ENCODE data around the gene TNN. TPM values are rescaled to one million over a fixed set of nuclear protein-coding genes. Genes with fewer than 3 reads are reported as not detected.

The TNN gene
- polyA plus RNA-seq, 1 experiment, result not detected

- DNase-seq (ENCODE audit: low read depth), result no peak
- Histone ChIP-seq H3K36me3 (ENCODE audit: control insufficient read depth, insufficient read depth, low read length) (peaks cover 1% of the 10 kb centered on the region; the same call in 1 of the 2 replicates), H3K4me3 (ENCODE audit: low read depth, low read length) (no peak overlapping the region), H3K27me3 (ENCODE audit: control insufficient read depth, insufficient read depth, low read length) (no peaks in the 10 kb centered on the region)
- POLR2A ChIA-PET, result no interaction called here
- CTCF ChIA-PET, result interaction anchor here (1.0 to 2.7 kb wide), 2 partner anchors 10 to 16 kb away, joined by 3 to 16 read pairs; no protein-coding TSS in a partner anchor
- no peak for TF ChIP-seq CTCF (IDR thresholded peaks at IDR 0.05; ENCODE audit: insufficient read depth, low read depth, low read length)
Observed at GRCh38 chr1:175164751-175165150, 97.1 kb downstream of the TNN start.

GRCh38 chr1:175166746-175167145 is 99.1 kb downstream of the TNN start:
- Histone ChIP-seq H3K36me3 (ENCODE audit: control insufficient read depth, insufficient read depth, low read length) (peaks cover 1% of the 10 kb centered on the region; the same call in 1 of the 2 replicates), H3K4me3 (ENCODE audit: low read depth, low read length) (no peak overlapping the region), H3K27me3 (ENCODE audit: control insufficient read depth, insufficient read depth, low read length) (no peaks in the 10 kb centered on the region)
- ChIA-PET POLR2A (no interaction called here), CTCF (interaction anchor here (1.7 to 2.7 kb wide), 2 partner anchors 12 to 20 kb away, joined by 4 to 16 read pairs; no protein-coding TSS in a partner anchor)
- no peak for DNase-seq (ENCODE audit: low read depth)
- no peak for TF ChIP-seq CTCF (IDR thresholded peaks at IDR 0.05; ENCODE audit: insufficient read depth, low read depth, low read length)

GRCh38 chr1:175167861-175168260 is 100.2 kb downstream of the TNN start:
- TF ChIP-seq CTCF (IDR thresholded peaks at IDR 0.05; ENCODE audit: insufficient read depth, low read depth, low read length), result no peak
- DNase-seq (ENCODE audit: low read depth), result no peak
- ChIA-PET POLR2A (no interaction called here), CTCF (interaction anchor here (1.2 to 2.2 kb wide), 5 partner anchors 9 to 22 kb away, joined by 3 to 7 read pairs (median 4); no protein-coding TSS in a partner anchor)
- Histone ChIP-seq H3K4me3 (ENCODE audit: low read depth, low read length) (no peak overlapping the region), H3K36me3 (ENCODE audit: control insufficient read depth, insufficient read depth, low read length) (peaks cover 1% of the 10 kb centered on the region; the same call in 1 of the 2 replicates), H3K27me3 (ENCODE audit: control insufficient read depth, insufficient read depth, low read length) (no peaks in the 10 kb centered on the region)

- Histone ChIP-seq H3K27me3 (ENCODE audit: control insufficient read depth, insufficient read depth, low read length) (no peaks in the 10 kb centered on the region), H3K36me3 (ENCODE audit: control insufficient read depth, insufficient read depth, low read length) (peaks cover 1% of the 10 kb centered on the region; the same call in 1 of the 2 replicates), H3K4me3 (ENCODE audit: low read depth, low read length) (no peak overlapping the region)
- no peak for DNase-seq (ENCODE audit: low read depth)
- no peak for TF ChIP-seq CTCF (IDR thresholded peaks at IDR 0.05; ENCODE audit: insufficient read depth, low read depth, low read length)
- CTCF ChIA-PET, result interaction anchor here (1.2 to 2.2 kb wide), 3 partner anchors 14 to 23 kb away, joined by 4 to 10 read pairs (median 7); no protein-coding TSS in a partner anchor
- POLR2A ChIA-PET, result no interaction called here
Observed at GRCh38 chr1:175168782-175169181, 101.1 kb downstream of the TNN start.

GRCh38 chr1:175169286-175170018 is 101.8 kb downstream of the TNN start:
- H3K27me3 ChIP-seq (ENCODE audit: control insufficient read depth, insufficient read depth, low read length), result no peaks in the 10 kb centered on the region
- ChIA-PET POLR2A (no interaction called here), CTCF (interaction anchor here (0.7 to 2.2 kb wide), 4 partner anchors 15 to 140 kb away, joined by 3 to 10 read pairs (median 5); no protein-coding TSS in a partner anchor)
- peaks cover 1% of the 10 kb centered on the region; the same call in 1 of the 2 replicates for H3K36me3 ChIP-seq (ENCODE audit: control insufficient read depth, insufficient read depth, low read length)
- no peak for DNase-seq (ENCODE audit: low read depth)
- TF ChIP-seq CTCF (IDR thresholded peaks at IDR 0.05; ENCODE audit: insufficient read depth, low read depth, low read length), result no peak
- no peak overlapping the region for H3K4me3 ChIP-seq (ENCODE audit: low read depth, low read length)
